Measurements from ENCODE around the gene FRMD4A. TPM values are rescaled to one million over a fixed set of nuclear protein-coding genes. Genes with fewer than 3 reads are reported as not detected.

The FRMD4A gene
- total and polyA plus RNA-seq, 2 of the 4 experiments (the other 2 are of a cell fraction): 30.3 to 68.8 TPM

GRCh38 chr10:14066106-14066505, 264.6 kb downstream of the FRMD4A start:
- H3K4me2 ChIP-seq (ENCODE audit: low read depth, low read length): no peak overlapping the region
- no peaks in the 10 kb centered on the region for H4K20me1 ChIP-seq (ENCODE audit: insufficient read depth, low read length)
- dilution Hi-C loops (cut with HindIII; ENCODE audit: low sequenced_read_pairs, unreplicated experiment) (no loop called here), intact Hi-C loops (cut with micrococcal nuclease) (no loop called here), in situ Hi-C loops (cut with MboI; ENCODE audit: low sequenced_read_pairs) (no loop called here)
- no peak overlapping the region for H3K9ac ChIP-seq (ENCODE audit: low read depth, low read length)
- POLR2A ChIA-PET (ENCODE audit: unreplicated experiment): no interaction called here
- no peak overlapping the region for H2BK5ac ChIP-seq (ENCODE audit: low read depth, low read length, poor library complexity, severe bottlenecking)
- H3K23ac ChIP-seq (ENCODE audit: low read depth, low read length): no peak overlapping the region
- H3K36me3 ChIP-seq (ENCODE audit: control insufficient read depth, insufficient read depth, low read length): no peaks in the 10 kb centered on the region
- DNase-seq (no peak), ATAC-seq (ENCODE audit: low read depth) (no peak)
- CTCF ChIA-PET: interaction anchor here (0.6 kb wide), 1 partner anchor 188 kb away, joined by 7 read pairs; no protein-coding TSS in a partner anchor
- no peak overlapping the region for H3K4ac ChIP-seq (ENCODE audit: low read depth, low read length)
- no CpG with 5 or more reads among the region's 2 CpGs for WGBS, 2 experiments (ENCODE audit: extremely low coverage in 2 of 2, insufficient read length in 1 of 2)
- H3K27ac ChIP-seq (ENCODE audit: insufficient read depth, low read length): no peak overlapping the region
- H3K4me3 ChIP-seq (ENCODE audit: insufficient read depth, low read depth, low read length): no peak overlapping the region
- H3K4me1 ChIP-seq (ENCODE audit: control insufficient read depth, insufficient read depth, low read length): peaks cover 8% of the 10 kb centered on the region
- H4K8ac ChIP-seq (ENCODE audit: low read depth in 2 of 2, low read length in 2 of 2): no peak overlapping the region
- H2AFZ ChIP-seq (replicated peaks; ENCODE audit: low read length, poor library complexity): no peak overlapping the region
- no peak overlapping the region for H2BK15ac ChIP-seq (ENCODE audit: low read depth, low read length)
- H3K79me1 ChIP-seq (ENCODE audit: low read depth in 1 of 2, low read length in 2 of 2): no peaks in the 10 kb centered on the region
- H2AK9ac ChIP-seq (replicated peaks; ENCODE audit: low read depth, low read length, poor library complexity): no peak overlapping the region
- no peaks in the 10 kb centered on the region for H3K9me3 ChIP-seq (ENCODE audit: control insufficient read depth, insufficient read depth, low read length)
- H3K14ac ChIP-seq (replicated peaks; ENCODE audit: low read depth, low read length): no peak overlapping the region
- H4K91ac ChIP-seq (ENCODE audit: insufficient read depth, low read depth, low read length): no peak overlapping the region
- no peak for TF ChIP-seq POLR2A (IDR thresholded peaks at IDR 0.05; ENCODE audit: low read depth, low read length)
- TF ChIP-seq BHLHE40 (IDR thresholded peaks at IDR 0.05; ENCODE audit: low read depth, low read length): no peak
- TF ChIP-seq, protein P1, sequence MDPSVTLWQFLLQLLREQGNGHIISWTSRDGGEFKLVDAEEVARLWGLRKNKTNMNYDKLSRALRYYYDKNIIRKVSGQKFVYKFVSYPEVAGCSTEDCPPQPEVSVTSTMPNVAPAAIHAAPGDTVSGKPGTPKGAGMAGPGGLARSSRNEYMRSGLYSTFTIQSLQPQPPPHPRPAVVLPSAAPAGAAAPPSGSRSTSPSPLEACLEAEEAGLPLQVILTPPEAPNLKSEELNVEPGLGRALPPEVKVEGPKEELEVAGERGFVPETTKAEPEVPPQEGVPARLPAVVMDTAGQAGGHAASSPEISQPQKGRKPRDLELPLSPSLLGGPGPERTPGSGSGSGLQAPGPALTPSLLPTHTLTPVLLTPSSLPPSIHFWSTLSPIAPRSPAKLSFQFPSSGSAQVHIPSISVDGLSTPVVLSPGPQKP (IDR thresholded peaks at IDR 0.05; ENCODE audit: borderline replicate concordance, low read depth, low read length): no peak
- no peak for TF ChIP-seq USF2 (IDR thresholded peaks at IDR 0.05; ENCODE audit: low read depth, low read length)
- no peak for TF ChIP-seq CTCF (conservative IDR thresholded peaks at IDR 0.05; ENCODE audit: low read depth, low read length)
- TF ChIP-seq NFE2L2 (IDR thresholded peaks at IDR 0.05; ENCODE audit: low read depth, low read length): no peak
- no peak for TF ChIP-seq CEBPB (IDR thresholded peaks at IDR 0.05; ENCODE audit: low read depth, low read length)
- TF ChIP-seq FOS (IDR thresholded peaks at IDR 0.05; ENCODE audit: low read depth, low read length): no peak
- TF ChIP-seq MAFK (IDR thresholded peaks at IDR 0.05; ENCODE audit: low read depth, low read length): no peak
- no peak for TF ChIP-seq SMC3 (IDR thresholded peaks at IDR 0.05; ENCODE audit: low read depth, low read length)
- no peak for TF ChIP-seq MAZ (IDR thresholded peaks at IDR 0.05; ENCODE audit: borderline replicate concordance, low read depth, low read length)
- TF ChIP-seq RCOR1 (IDR thresholded peaks at IDR 0.05; ENCODE audit: insufficient replicate concordance, low read length): no peak
- TF ChIP-seq MXI1 (IDR thresholded peaks at IDR 0.05; ENCODE audit: borderline replicate concordance, low read depth, low read length): no peak
- TF ChIP-seq RFX5 (IDR thresholded peaks at IDR 0.05; ENCODE audit: low read depth, low read length): no peak
- no peak for TF ChIP-seq RAD21 (IDR thresholded peaks at IDR 0.05; ENCODE audit: low read length)
- TF ChIP-seq CHD1 (IDR thresholded peaks at IDR 0.05; ENCODE audit: low read depth, low read length): no peak
- no TSS peak for BruUV-seq (replicated peaks)
- no peak overlapping the region for H3K56ac ChIP-seq (ENCODE audit: extremely low read depth, insufficient read depth, low read length)
- no peak overlapping the region for H4K5ac ChIP-seq (ENCODE audit: low read depth, low read length)
- H3K18ac ChIP-seq (ENCODE audit: low read depth, low read length): no peak overlapping the region
- no peak overlapping the region; the same call in 1 of the 2 replicates for H2AK5ac ChIP-seq (ENCODE audit: low read depth, low read length)
- H3K27me3 ChIP-seq (ENCODE audit: control insufficient read depth, insufficient read depth, low read length): no peaks in the 10 kb centered on the region
- H2BK20ac ChIP-seq (ENCODE audit: low read depth, low read length): no peak overlapping the region
- H3K9me1 ChIP-seq (ENCODE audit: insufficient read depth, low read length): peaks cover 2% of the 10 kb centered on the region; the same call in 1 of the 2 replicates
- H2BK120ac ChIP-seq (ENCODE audit: low read depth, low read length): no peak overlapping the region

Measured in IMR-90 (cell line).